ENCODE results near the gene FXYD2. TPM values are rescaled to one million over a fixed set of nuclear protein-coding genes. Genes with fewer than 3 reads are reported as not detected.

FXYD2 gene
- total and polyA plus RNA-seq, 7 experiments from 2014 or later, result 3.1 to 25.6 (median 5.6) TPM

- Mint-ChIP-seq H3K4me1 (peaks cover 0 to 6% (median 4%) of the 10 kb centered on the region in 7 donors), H3K9me3 (no peaks in the 10 kb centered on the region), H3K4me3 (no peak overlapping the region), H3K36me3 (no peaks in the 10 kb centered on the region), H3K27me3 (peaks cover 0 to 21% (median 5%) of the 10 kb centered on the region in 5 donors), H3K27ac (no peak overlapping the region)
- Histone ChIP-seq H3K4me3 (ENCODE audit: low read length) (no peak overlapping the region), H3K36me3 (ENCODE audit: control insufficient read depth in 2 of 3, insufficient read depth in 3 of 3, low read length in 3 of 3) (no peaks in the 10 kb centered on the region), H3K9me3 (ENCODE audit: control insufficient read depth in 2 of 3, low read length in 3 of 3) (no peaks in the 10 kb centered on the region), H3K4me1 (ENCODE audit: control insufficient read depth in 2 of 2, insufficient read depth in 2 of 2, low read length in 2 of 2) (no peaks in the 10 kb centered on the region), H3K27ac (ENCODE audit: low read depth, low read length) (no peak overlapping the region), H3K27me3 (ENCODE audit: control insufficient read depth in 2 of 2, insufficient read depth in 2 of 2, low read length in 2 of 2) (no peaks in the 10 kb centered on the region)
- POLR2A ChIA-PET, result interaction anchor here (0.5 to 1.3 kb wide), 2 partner anchors 11 to 885 kb away, joined by 3 to 4 read pairs; no protein-coding TSS in a partner anchor
- no peak for ATAC-seq
- no peak for DNase-seq
- intact Hi-C loops (cut with micrococcal nuclease), result no loop called here
- CTCF ChIA-PET, result interaction anchor here (5.4 to 7.9 kb wide), 3 partner anchors 15 to 143 kb away, joined by 25 to 189 read pairs (median 58); no protein-coding TSS in a partner anchor
These were observed 20.6 kb downstream of the FXYD2 start for GRCh38 chr11:117803896-117804295.

- Mint-ChIP-seq H3K27me3 (peaks cover 22 to 57% (median 26%) of the 10 kb centered on the region in 5 donors), H3K4me1 (peaks cover 3 to 21% (median 16%) of the 10 kb centered on the region in 7 donors), H3K27ac (no peak overlapping the region), H3K9me3 (no peaks in the 10 kb centered on the region), H3K4me3 (no peak overlapping the region), H3K36me3 (peaks cover 0 to 4% (median 0%) of the 10 kb centered on the region in 5 donors)
- Histone ChIP-seq H3K9me3 (ENCODE audit: control insufficient read depth in 2 of 3, low read length in 3 of 3) (no peaks in the 10 kb centered on the region), H3K36me3 (ENCODE audit: control insufficient read depth in 2 of 3, insufficient read depth in 3 of 3, low read length in 3 of 3) (no peaks in the 10 kb centered on the region), H3K27me3 (ENCODE audit: control insufficient read depth in 2 of 2, insufficient read depth in 2 of 2, low read length in 2 of 2) (peaks cover 5 to 14% of the 10 kb centered on the region in 2 donors), H3K4me3 (ENCODE audit: low read length) (no peak overlapping the region), H3K4me1 (ENCODE audit: control insufficient read depth in 2 of 2, insufficient read depth in 2 of 2, low read length in 2 of 2) (peaks cover 0 to 15% of the 10 kb centered on the region in 2 donors), H3K27ac (ENCODE audit: low read depth, low read length) (no peak overlapping the region)
- no peak for ATAC-seq
- DNase-seq, result no peak
- ChIA-PET CTCF (interaction anchor here (1.9 to 2.7 kb wide), 2 partner anchors 9 to 18 kb away, joined by 6 to 11 read pairs; no protein-coding TSS in a partner anchor), POLR2A (no interaction called here)
- intact Hi-C loops (cut with micrococcal nuclease), result no loop called here
These were observed 24.9 kb downstream of the FXYD2 start for GRCh38 chr11:117799634-117800033.

- ChIA-PET CTCF (no interaction called here), POLR2A (no interaction called here)
- ATAC-seq (peak; percentile 85), DNase-seq (peak in 7 of 9 donors; percentile 16 to 47 (median 34))
- Mint-ChIP-seq H3K9me3 (no peaks in the 10 kb centered on the region), H3K36me3 (peaks cover 0 to 4% (median 0%) of the 10 kb centered on the region in 5 donors), H3K4me1 (peaks cover 3 to 26% (median 18%) of the 10 kb centered on the region in 7 donors), H3K27me3 (peaks cover 49 to 79% (median 50%) of the 10 kb centered on the region in 5 donors), H3K27ac (peak within 1 kb of the TSS in 2 of 9 donors; percentile 27 to 30), H3K4me3 (peak within 1 kb of the TSS; percentile 26 to 81 (median 71))
- Histone ChIP-seq H3K27me3 (ENCODE audit: control insufficient read depth in 2 of 2, insufficient read depth in 2 of 2, low read length in 2 of 2) (peaks cover 22 to 34% of the 10 kb centered on the region in 2 donors), H3K9me3 (ENCODE audit: control insufficient read depth in 2 of 3, low read length in 3 of 3) (no peaks in the 10 kb centered on the region), H3K4me3 (ENCODE audit: low read length) (peak within 1 kb of the TSS; percentile 30), H3K27ac (ENCODE audit: low read depth, low read length) (no peak within 1 kb of the TSS), H3K36me3 (ENCODE audit: control insufficient read depth in 2 of 3, insufficient read depth in 3 of 3, low read length in 3 of 3) (no peaks in the 10 kb centered on the region), H3K4me1 (ENCODE audit: control insufficient read depth in 2 of 2, insufficient read depth in 2 of 2, low read length in 2 of 2) (peaks cover 0 to 15% of the 10 kb centered on the region in 2 donors)
- intact Hi-C loops (cut with micrococcal nuclease), result no loop called here
These were observed 27.5 kb downstream of the FXYD2 start, which contains the start of gene DSCAML1 for GRCh38 chr11:117796872-117797529. Gene DSCAML1, minus strand, starts transcription at chr11:117797216. Its CDS starts 137 bp downstream, at chr11:117797079.

GRCh38 chr11:117796456-117796871 is 28.1 kb downstream of the FXYD2 start:
- Mint-ChIP-seq H3K27me3 (peaks cover 50 to 79% (median 53%) of the 10 kb centered on the region in 5 donors), H3K4me3 (peak overlapping the region in 9 of 10 donors; percentile 12 to 81 (median 52)), H3K27ac (no peak overlapping the region), H3K4me1 (peaks cover 3 to 26% (median 18%) of the 10 kb centered on the region in 7 donors), H3K36me3 (peaks cover 0 to 4% (median 0%) of the 10 kb centered on the region in 5 donors), H3K9me3 (no peaks in the 10 kb centered on the region)
- no peak for ATAC-seq
- H3K27ac ChIP-seq (ENCODE audit: low read depth, low read length), result no peak overlapping the region
- peaks cover 0 to 15% of the 10 kb centered on the region in 2 donors for H3K4me1 ChIP-seq (ENCODE audit: control insufficient read depth in 2 of 2, insufficient read depth in 2 of 2, low read length in 2 of 2)
- no peaks in the 10 kb centered on the region for H3K9me3 ChIP-seq (ENCODE audit: control insufficient read depth in 2 of 3, low read length in 3 of 3)
- peak overlapping the region; percentile 27 for H3K4me3 ChIP-seq (ENCODE audit: low read length)
- DNase-seq, result no peak
- CTCF ChIA-PET, result no interaction called here
- H3K36me3 ChIP-seq (ENCODE audit: control insufficient read depth in 2 of 3, insufficient read depth in 3 of 3, low read length in 3 of 3), result no peaks in the 10 kb centered on the region
- POLR2A ChIA-PET, result no interaction called here
- peaks cover 24 to 34% of the 10 kb centered on the region in 2 donors for H3K27me3 ChIP-seq (ENCODE audit: control insufficient read depth in 2 of 2, insufficient read depth in 2 of 2, low read length in 2 of 2)
- intact Hi-C loops (cut with micrococcal nuclease), result no loop called here

- DNase-seq (no peak), ATAC-seq (no peak)
- Histone ChIP-seq H3K4me3 (ENCODE audit: low read length) (peak overlapping the region; percentile 30), H3K27me3 (ENCODE audit: control insufficient read depth in 2 of 2, insufficient read depth in 2 of 2, low read length in 2 of 2) (peaks cover 24 to 34% of the 10 kb centered on the region in 2 donors), H3K9me3 (ENCODE audit: control insufficient read depth in 2 of 3, low read length in 3 of 3) (no peaks in the 10 kb centered on the region), H3K4me1 (ENCODE audit: control insufficient read depth in 2 of 2, insufficient read depth in 2 of 2, low read length in 2 of 2) (peaks cover 0 to 15% of the 10 kb centered on the region in 2 donors), H3K36me3 (ENCODE audit: control insufficient read depth in 2 of 3, insufficient read depth in 3 of 3, low read length in 3 of 3) (no peaks in the 10 kb centered on the region), H3K27ac (ENCODE audit: low read depth, low read length) (no peak overlapping the region)
- intact Hi-C loops (cut with micrococcal nuclease), result no loop called here
- CTCF ChIA-PET, result no interaction called here
- H3K9me3 Mint-ChIP-seq, result no peaks in the 10 kb centered on the region
- H3K4me3 Mint-ChIP-seq, result peak overlapping the region in 9 of 10 donors; percentile 25 to 81 (median 66)
- POLR2A ChIA-PET, result interaction anchor here (0.7 kb wide), 1 partner anchor 441 kb away, joined by 3 read pairs; no protein-coding TSS in a partner anchor
- H3K27ac Mint-ChIP-seq, result peak overlapping the region in 1 of 9 donors; percentile 27
- peaks cover 3 to 26% (median 18%) of the 10 kb centered on the region in 7 donors for H3K4me1 Mint-ChIP-seq
- H3K36me3 Mint-ChIP-seq, result peaks cover 0 to 4% (median 0%) of the 10 kb centered on the region in 5 donors
- H3K27me3 Mint-ChIP-seq, result peaks cover 50 to 77% (median 55%) of the 10 kb centered on the region in 5 donors
These were observed 28.7 kb downstream of the FXYD2 start for GRCh38 chr11:117795638-117796455.

Measured in naive thymus-derived CD4-positive, alpha-beta T cell (primary cell).